Epithelial cell of esophagus (primary cell): ENCODE results near the gene S1PR4.
"Not testable (repeated sequence)": the region's sequence is repeated elsewhere in the genome, so short reads cannot be mapped to it uniquely, and the experiment has no call there.

Experiments
- DNase-seq: peaks from one replicate; pipeline ENCODE4 v3.0.0; 2010; ENCODE audit warnings: low read depth
- H3K4me3 ChIP-seq: 2 replicates; pipeline ENCODE4 v1.5.1; 2011; ENCODE audit warnings: mild to moderate bottlenecking, low read length, control low read depth
- CTCF ChIP-seq: IDR thresholded peaks from 2 replicates; pipeline ENCODE4 v1.5.1; 2011; ENCODE audit warnings: low read depth, mild to moderate bottlenecking, low read length, control low read depth, inconsistent platforms; ENCODE audit not compliant: insufficient read depth; ENCODE audit errors: missing control alignments

Gene S1PR4

GRCh38 chr19:3187662-3188511, 9.3 kb downstream of the S1PR4 start:
- DNase-seq: no peak
- no peak overlapping the region for H3K4me3 ChIP-seq
- TF ChIP-seq CTCF: no peak

GRCh38 chr19:3188627-3189596, 10.3 kb downstream of the S1PR4 start:
- no peak for DNase-seq
- H3K4me3 ChIP-seq: no peak overlapping the region
- TF ChIP-seq CTCF: no peak

GRCh38 chr19:3189702-3190469, 11.3 kb downstream of the S1PR4 start:
- no peak for TF ChIP-seq CTCF
- no peak for DNase-seq
- H3K4me3 ChIP-seq: no peak overlapping the region

- DNase-seq: no peak
- no peak overlapping the region for H3K4me3 ChIP-seq
- no peak for TF ChIP-seq CTCF
Measured at GRCh38 chr19:3190470-3190770, 11.9 kb downstream of the S1PR4 start.

- no peak for DNase-seq
- no peak overlapping the region for H3K4me3 ChIP-seq
- TF ChIP-seq CTCF: no peak
Measured at GRCh38 chr19:3190921-3191805, 12.6 kb downstream of the S1PR4 start.

- DNase-seq, H3K4me3 ChIP-seq: not testable (repeated sequence)
Measured at GRCh38 chr19:3191806-3192104, 13.2 kb downstream of the S1PR4 start.
